Keratinocyte (primary cell): ENCODE measurements around the gene CLEC16A.

Experiments used
- CTCF ChIP-seq, 3 experiments: IDR thresholded peaks in 1 of 3; conservative IDR thresholded peaks in 1 of 3; optimal IDR thresholded peaks in 1 of 3; 2 replicates in 2 of 3; 3 replicates in 1 of 3; pipeline versions ENCODE3 to v1.5.1; 2011; ENCODE audit warnings: low read length in 3 of 3, mild to moderate bottlenecking in 3 of 3, moderate library complexity in 2 of 3, control low read depth in 1 of 3, inconsistent platforms in 1 of 3; ENCODE audit not compliant: insufficient read depth in 2 of 3; ENCODE audit errors: extremely low read depth in 1 of 3
- EZH2 ChIP-seq: IDR thresholded peaks from one replicate; pipeline ENCODE4 v1.6.1; 2012; ENCODE audit warnings: inconsistent platforms, mild to moderate bottlenecking, low read length, moderate library complexity

- TF ChIP-seq CTCF (optimal IDR thresholded peaks at IDR 0.05 in 1 of 3, IDR thresholded peaks at IDR 0.05 in 1 of 3, conservative IDR thresholded peaks at IDR 0.05 in 1 of 3; ENCODE audit: extremely low read depth in 1 of 3, insufficient read depth in 2 of 3, low read length in 3 of 3) = no peak
- TF ChIP-seq EZH2 = no peak
Observed at GRCh38 chr16:11231367-11231970, 287.1 kb downstream of the CLEC16A start.
